HK-2 (cell line): Measurements from ENCODE around the gene NTF3.

Experiments
- DNase-seq: peaks from one replicate; pipeline ENCODE4 v3.0.0-alpha.2; 2018; ENCODE audit not compliant: unreplicated experiment

NTF3 gene

DNA sequence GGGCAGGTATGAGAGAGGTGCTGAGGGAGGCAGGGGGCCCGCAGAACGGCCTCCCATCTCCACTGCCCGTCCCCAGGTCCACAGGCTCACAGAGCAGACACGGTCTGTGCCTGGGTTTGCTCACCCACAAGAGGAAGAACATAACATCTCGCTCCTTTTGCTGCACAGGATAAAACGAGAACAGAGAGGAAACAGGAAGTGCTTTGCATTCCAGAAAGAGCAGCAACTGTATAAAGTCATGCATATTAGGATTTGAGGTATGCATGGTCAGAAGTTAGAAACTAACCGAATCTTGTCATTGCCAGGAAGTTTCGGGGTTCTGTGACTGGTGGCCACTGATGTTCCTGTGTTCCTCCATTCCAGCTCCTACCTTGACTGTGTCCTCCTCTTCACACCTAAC, 25.0 kb downstream of the NTF3 start:
- no peak for DNase-seq

DNA sequence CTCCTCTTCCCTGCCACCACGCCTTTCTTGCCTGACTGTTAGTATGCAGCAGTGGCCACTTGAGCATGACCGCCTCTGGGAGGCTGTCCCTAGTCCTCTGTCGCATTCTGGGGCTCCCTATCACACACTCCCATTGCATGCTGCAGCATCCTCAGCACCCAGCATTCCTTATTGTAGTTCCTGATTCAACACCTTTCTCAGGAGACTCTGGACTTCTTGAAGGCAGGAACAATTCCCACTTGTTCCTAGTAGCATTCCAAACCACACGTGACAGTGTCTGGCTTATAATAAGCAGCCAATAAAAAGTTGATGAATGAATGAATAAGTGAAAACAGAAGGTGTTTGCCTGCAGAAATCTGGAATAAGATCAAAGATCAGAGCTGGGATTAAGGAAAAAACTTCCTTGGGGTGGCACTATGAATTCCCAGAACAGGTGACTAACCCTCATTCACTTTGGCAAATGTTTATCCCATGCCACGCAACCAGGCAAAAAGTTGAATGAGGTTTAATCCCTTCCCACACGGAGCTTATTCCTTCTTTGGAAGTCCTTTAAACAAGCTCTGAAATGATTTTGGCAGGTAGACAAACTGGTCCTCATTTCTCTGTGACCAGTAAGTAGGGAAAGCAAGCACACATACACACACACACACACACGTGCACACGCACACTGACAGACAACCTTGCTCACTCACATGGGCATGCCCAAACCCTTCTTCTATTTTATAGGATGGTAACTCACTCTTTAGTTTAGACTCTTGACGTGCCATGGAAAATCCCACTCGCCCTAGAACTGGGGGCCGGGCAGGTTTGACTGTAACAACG, 26.5 kb downstream of the NTF3 start:
- no peak for DNase-seq

DNA sequence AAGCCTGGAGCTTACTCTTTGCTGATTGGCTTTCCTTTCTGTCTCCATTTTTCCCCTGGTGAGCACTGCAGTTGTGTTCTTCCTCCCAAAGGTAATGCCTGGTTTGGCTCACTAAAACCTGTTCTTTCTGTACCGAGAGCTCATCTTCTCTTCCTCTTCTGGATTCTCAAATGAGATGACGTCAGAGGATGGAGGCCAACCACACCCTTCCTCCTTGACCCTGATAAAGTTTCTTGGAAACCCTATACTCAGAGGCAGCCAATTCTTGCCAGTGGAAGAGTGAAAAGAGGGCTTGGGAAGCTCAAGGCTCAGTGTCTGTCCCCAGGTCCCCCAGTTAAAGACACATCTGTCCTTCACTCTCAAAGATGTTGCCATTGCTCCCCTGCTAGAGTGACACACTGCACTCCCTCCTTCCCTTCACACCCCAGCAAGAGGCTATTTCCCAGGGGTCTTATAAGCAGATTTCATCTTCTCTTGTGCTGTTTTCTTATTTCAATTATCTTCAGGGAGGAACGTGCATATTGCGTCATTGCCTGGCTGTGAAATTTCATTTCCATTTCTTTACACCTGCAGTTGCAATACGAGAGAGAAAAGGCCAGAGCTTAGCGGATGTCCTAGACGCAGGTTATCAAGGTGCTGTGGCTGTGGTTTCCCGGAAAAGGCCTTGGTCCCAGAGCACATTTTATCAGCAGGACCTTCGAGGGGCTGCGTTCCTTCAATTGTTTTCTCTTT, 27.3 kb downstream of the NTF3 start:
- DNase-seq, result no peak

DNA sequence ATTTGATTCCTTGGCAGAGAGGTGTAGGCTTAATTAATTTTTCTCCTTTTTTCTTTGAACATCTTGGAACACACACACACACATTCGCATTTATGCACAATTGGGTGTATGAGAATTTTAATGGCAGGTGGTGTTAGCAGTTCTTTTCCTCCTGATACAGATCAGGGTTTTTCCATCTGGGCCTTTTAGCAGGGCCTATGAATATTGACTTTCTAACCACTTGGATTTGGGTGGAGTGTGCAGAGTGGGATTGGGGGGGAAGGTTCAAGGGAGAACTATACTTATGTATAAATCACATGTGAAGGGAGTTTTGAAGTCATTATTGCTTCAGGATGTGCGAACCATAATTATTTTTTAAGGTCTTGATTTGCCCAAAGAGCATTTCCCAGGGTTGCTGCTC, 28.9 kb downstream of the NTF3 start:
- no peak for DNase-seq

- no peak for DNase-seq
Measured at GRCh38 chr12:5461966-5462365, 30.1 kb downstream of the NTF3 start.

- no peak for DNase-seq
Measured at GRCh38 chr12:5464096-5464495, 32.2 kb downstream of the NTF3 start.

- no peak for DNase-seq
Measured at GRCh38 chr12:5465384-5465783, 33.5 kb downstream of the NTF3 start.

DNA sequence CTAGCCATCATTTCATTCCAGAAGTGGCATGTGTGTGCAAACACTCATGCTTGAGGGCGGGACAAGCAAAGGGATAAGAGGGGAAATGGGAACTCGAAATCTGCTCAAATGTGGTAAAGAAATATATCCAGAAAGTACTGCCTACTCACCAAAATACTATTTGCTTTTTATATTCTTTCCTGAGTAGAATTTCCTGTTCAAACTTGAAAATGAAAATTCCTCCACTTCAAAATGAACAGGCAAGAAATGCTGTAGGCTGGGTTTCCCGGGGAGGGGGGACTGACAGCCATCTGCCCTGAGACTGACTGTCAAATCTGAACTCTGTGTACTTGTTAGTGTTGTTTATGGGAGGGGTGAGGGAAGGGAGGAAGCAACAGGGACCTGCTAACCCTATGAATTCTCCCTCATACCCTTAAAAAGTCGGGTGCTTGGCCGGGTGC, 34.6 kb downstream of the NTF3 start:
- no peak for DNase-seq

DNA sequence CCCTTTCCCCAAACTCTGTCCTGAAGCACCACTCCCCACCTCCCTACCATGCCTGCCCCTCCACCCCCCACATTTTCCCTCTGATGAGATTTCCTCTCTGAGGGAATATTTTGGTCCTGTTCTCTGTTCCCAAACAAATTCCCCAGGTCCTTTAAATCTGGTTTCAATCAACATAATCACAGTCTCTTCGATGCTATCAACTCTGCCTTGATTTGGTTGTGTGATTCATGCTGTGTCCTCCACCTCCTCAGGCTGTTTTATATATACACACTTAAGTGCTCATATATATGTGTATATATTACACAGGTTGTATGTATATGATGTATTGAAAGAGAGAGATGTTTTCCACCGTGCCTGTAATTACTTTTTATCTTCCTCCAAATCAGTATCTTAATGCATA, 36.0 kb downstream of the NTF3 start:
- no peak for DNase-seq

- no peak for DNase-seq
Measured at GRCh38 chr12:5470221-5470620, 38.3 kb downstream of the NTF3 start.

DNA sequence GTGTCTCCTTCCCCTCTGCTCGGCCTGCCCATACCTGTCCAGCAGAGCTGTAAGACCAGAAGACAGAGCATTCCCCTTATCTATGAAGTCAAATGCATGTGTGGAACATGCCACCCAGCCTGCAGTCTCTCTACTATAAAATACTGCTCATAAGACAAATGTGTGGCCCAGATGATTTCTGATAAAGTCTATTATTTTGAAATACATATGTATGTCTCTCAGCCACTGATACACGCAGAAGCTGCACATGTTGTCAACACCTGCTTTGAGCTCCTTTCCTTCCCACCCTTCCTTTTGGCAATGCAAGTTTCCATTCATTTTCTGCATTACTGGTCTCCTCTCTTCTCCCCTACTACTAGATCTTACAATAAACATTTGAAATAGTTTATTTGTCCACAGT, 38.8 kb downstream of the NTF3 start:
- no peak for DNase-seq

DNA sequence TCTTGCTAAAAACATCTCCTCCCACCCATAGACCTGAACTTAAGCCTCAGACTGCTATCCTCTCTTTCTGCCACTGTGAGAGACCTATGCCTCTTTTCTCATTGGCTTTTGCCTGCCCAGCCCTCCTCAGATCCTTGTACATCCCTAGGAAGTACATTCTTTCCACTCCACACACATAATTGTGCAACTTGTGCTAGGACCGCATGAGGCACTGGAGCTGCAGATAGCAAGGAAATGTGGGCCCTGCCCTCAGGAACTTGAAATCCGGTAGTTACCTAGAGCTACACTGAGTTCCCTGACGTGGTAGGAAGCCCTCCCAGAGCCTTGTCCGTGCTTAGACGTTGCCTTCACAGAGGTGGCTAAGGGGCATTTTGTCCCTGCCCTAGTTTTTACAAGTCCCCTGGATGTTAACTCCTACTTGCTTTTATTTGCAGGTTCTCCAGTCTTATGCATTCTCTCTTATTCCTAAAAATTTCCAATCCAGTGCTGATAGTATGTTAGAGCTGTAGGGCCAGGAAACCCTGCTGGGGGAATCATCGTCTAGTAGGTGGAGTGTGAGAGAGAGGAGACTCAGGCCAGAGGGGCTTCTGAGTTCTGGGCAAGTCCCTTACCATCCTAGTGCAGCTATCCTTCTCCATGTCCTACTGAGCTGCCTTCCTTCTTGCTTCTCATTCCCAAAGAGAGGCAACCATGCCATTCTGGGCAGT, 41.3 kb downstream of the NTF3 start:
- DNase-seq, result no peak

DNA sequence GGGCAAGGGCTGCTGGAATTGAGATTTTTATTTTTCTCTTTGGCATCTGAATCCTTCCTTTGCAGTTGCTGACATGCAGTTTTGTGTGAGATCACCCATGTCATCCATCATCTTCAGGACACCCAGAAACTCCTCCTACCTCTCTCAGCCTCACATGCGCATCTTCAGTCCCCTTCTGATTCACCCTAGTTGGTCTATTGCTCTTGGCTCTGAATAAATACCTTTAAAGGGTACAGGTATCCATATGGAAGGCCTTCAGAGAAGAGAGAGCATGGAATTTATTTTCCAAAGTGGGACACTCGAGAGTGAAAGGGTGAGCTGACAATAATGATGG, 41.8 kb downstream of the NTF3 start:
- no peak for DNase-seq

- DNase-seq, result no peak
Measured at GRCh38 chr12:5476356-5476755, 44.4 kb downstream of the NTF3 start.

- no peak for DNase-seq
Measured at GRCh38 chr12:5478081-5478706, 46.3 kb downstream of the NTF3 start.

DNA sequence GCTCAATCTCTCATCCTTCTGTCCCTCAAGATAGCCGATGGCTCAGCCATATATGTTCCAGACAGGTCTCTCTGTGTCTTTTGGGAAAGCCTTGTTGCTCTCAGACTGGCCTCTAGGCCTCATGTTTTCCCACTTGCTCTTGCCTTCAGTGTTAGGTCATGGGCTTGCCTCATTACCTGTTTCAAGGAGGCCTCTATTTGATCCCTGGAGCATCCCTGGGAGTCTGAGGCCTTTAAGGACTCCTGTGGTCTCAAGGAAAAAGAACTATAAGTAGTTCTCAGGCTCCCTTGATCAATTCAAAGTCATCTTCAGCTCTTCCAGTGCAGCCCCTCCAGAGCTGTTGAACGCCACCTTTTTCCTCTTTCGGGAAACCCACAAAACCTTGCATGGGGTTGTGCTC, 47.9 kb downstream of the NTF3 start:
- DNase-seq, result no peak

DNA sequence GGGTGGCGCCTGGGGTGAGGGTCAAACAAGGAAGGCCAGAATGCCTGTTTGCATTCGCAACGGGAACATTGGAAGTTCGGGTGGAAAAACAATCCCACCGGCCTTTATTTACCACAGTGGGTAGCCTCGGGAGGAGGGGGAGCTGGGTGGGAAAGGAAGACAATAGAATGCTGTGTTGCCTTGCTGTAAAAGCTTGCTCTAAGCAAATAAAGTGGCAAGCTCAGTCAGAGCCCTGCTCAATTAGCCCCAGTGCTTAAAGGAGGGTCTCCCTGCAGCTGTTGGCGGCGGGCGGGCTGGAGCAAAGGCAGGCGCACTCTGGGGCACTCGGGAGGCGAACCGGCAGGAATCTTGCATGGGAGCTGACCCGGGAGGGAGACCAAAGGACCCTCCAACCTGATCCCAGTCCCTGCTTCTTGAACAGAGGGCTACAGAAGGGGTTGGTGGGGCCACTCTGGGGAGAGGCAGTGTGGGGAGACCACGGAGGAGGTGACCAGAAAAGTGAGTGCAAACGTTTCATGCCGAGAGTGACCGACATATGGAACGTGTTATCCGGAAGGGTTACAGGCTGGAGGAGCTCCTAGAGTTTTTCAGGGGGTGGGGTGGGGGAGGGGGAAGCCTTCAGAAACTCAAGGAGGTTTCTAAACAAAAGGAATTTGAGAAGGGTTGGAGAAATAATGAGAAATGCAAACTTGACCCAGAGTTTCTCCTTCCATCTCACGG, 48.5 kb downstream of the NTF3 start:
- DNase-seq, result no peak

DNA sequence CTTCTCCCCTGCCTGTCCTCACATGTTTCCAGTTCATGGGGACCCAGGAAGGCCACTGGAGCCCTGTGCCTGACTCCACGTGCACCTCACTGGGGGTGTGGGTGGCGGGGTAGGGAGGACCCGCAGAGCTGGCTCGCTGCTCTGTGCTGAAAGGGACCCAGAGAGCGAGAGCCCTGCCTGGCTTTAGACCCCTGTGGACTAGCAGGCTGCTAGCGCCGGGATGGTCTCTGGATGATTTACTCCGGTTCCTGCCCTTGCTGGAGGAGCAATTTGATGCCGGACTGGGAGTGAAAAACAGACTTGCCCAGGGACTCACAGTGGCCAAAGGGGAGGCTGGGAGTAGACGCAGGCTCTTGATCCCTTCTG, 49.0 kb downstream of the NTF3 start:
- DNase-seq, result no peak

GRCh38 chr12:5481645-5482044, 49.7 kb downstream of the NTF3 start:
- DNase-seq, result no peak

DNA sequence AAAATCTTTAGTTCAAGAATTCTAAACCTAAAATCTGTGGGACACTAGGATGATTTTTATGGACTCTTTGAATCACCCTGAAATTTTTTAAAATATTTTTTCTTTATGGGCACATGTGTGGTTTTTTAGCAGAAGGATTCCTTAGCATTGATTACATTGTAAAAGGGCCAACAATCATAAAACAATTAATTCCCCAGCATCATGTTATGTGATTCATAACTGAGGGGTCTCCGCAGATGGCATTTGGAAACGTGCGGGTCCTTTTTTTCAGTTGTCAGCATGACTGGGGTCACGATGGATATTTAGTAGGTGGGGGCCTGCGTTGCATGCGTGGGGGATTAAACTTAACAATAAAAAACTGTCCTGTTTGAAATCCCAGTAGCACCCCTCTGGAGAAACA, 52.5 kb downstream of the NTF3 start:
- DNase-seq, result no peak

- DNase-seq, result no peak
Measured at GRCh38 chr12:5485454-5485853, 53.5 kb downstream of the NTF3 start.

GRCh38 chr12:5487076-5487475, 55.2 kb downstream of the NTF3 start:
- no peak for DNase-seq
